Sigmoid colon (tissue), 4 donors: Measurements from ENCODE around the gene OR4F15.

ENCODE experiments used
- CTCF ChIP-seq, 4 experiments: fragments of 450-650 bp in 3 of 4; fragments of 200-600 bp in 1 of 4; IDR thresholded peaks; one replicate each; pipeline ENCODE4 v1.5.1; 2016 to 2019; ENCODE audit warnings: antibody characterized with exemption in 4 of 4, mild to moderate bottlenecking in 3 of 4, moderate library complexity in 2 of 4
- EP300 ChIP-seq, 4 donors: sonication (generic); formaldehyde crosslinking; IDR thresholded peaks; one replicate each; pipeline ENCODE4 v1.6.1; 2017; ENCODE audit warnings: antibody characterized with exemption in 4 of 4
- POLR2A ChIP-seq, 2 donors: fragments of 450-650 bp; IDR thresholded peaks; one replicate each; pipeline ENCODE4 v1.6.1; 2016; ENCODE audit warnings: antibody characterized with exemption in 2 of 2, mild to moderate bottlenecking in 2 of 2, moderate library complexity in 2 of 2
- POLR2AphosphoS5 ChIP-seq, 4 donors: sonication (generic); formaldehyde crosslinking; IDR thresholded peaks; one replicate each; pipeline ENCODE4 v1.6.1; 2017; ENCODE audit warnings: antibody characterized with exemption in 4 of 4

GRCh38 chr15:101807345-101807945 is 4.6 kb upstream of the OR4F15 start:
- no peak for TF ChIP-seq EP300 (IDR thresholded peaks at IDR 0.05)
- no peak for TF ChIP-seq CTCF (IDR thresholded peaks at IDR 0.05)
- no peak for TF ChIP-seq POLR2A (IDR thresholded peaks at IDR 0.05)
- no peak for TF ChIP-seq POLR2AphosphoS5 (IDR thresholded peaks at IDR 0.05)
